Loucy (cell line): ENCODE results near the gene LRRC56.

ENCODE experiments used
- EZH2phosphoT487 ChIP-seq: fragments of 200-600 bp; IDR thresholded peaks from 2 replicates; pipeline ENCODE4 v1.6.1; 2018; ENCODE audit warnings: antibody characterized with exemption, mild to moderate bottlenecking, moderate library complexity, borderline replicate concordance
- TF ChIP-seq, protein P1 (sequence below): fragments of 200-600 bp; sonication (generic); conservative IDR thresholded peaks from 2 replicates; pipeline ENCODE4 v1.5.1; 2014; ENCODE audit warnings: mild to moderate bottlenecking, antibody characterized with exemption, low read length

DNA sequence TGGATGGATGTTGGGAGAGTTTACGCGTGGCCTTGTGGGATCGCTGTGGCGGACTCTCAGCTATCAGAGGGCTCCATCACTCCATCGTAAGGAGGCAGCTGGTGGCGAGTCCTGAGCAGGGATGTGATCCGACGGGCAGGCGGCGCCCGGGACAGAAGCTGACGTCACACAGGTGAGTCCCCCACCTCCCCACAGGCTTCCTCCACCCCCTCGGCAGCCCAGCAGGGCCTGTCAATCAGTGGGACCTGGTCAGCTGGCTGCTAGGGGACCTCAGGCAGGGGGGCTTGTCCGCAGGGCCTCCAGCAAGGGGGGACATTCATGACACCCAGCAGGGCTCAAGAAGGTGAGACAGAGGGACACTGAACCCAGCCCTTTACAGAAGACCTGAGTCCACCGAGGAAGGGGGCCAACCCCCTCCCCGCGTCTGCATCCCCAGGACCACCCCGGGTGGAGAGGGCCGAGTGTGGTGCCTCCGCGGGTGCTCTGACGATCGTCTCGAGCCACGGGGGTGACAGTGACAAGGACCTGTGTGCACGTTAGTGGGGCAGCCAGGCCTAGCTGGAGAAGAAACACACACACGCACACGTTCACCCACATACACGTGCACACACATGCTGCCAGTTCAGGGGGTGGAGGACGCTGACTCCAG, 9.0 kb upstream of the LRRC56 start:
- TF ChIP-seq, protein P1, sequence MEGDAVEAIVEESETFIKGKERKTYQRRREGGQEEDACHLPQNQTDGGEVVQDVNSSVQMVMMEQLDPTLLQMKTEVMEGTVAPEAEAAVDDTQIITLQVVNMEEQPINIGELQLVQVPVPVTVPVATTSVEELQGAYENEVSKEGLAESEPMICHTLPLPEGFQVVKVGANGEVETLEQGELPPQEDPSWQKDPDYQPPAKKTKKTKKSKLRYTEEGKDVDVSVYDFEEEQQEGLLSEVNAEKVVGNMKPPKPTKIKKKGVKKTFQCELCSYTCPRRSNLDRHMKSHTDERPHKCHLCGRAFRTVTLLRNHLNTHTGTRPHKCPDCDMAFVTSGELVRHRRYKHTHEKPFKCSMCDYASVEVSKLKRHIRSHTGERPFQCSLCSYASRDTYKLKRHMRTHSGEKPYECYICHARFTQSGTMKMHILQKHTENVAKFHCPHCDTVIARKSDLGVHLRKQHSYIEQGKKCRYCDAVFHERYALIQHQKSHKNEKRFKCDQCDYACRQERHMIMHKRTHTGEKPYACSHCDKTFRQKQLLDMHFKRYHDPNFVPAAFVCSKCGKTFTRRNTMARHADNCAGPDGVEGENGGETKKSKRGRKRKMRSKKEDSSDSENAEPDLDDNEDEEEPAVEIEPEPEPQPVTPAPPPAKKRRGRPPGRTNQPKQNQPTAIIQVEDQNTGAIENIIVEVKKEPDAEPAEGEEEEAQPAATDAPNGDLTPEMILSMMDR = no peak
- TF ChIP-seq EZH2phosphoT487 = no peak
